DND-41 (cell line): ENCODE data around the gene CBX1.

ENCODE experiments used
- ATAC-seq: fragments of 200-7000 bp; cut with Tn5 transposase; 3 replicates; pipeline ENCODE4 v1.9.1; 2021; ENCODE audit warnings: low read depth; ENCODE audit not compliant: insufficient read depth
- DNase-seq: peaks from one replicate; pipeline ENCODE4 v3.0.0-alpha.2; 2020
- H2AFZ ChIP-seq: 2 replicates; pipeline ENCODE4 v1.6.0; 2012; ENCODE audit warnings: low read depth, low read length
- H3K27ac ChIP-seq: 2 replicates; pipeline ENCODE4 v1.5.1; 2012; ENCODE audit warnings: low read length, inconsistent platforms
- H3K27me3 ChIP-seq: fragments of 200-600 bp; sonication (generic); 2 replicates; pipeline ENCODE4 v1.6.0; 2012; ENCODE audit warnings: low read length, mild to moderate bottlenecking, inconsistent platforms; ENCODE audit not compliant: insufficient read depth, poor library complexity
- H3K36me3 ChIP-seq: 2 replicates; pipeline ENCODE4 v1.5.1; 2012; ENCODE audit warnings: low read length, inconsistent platforms; ENCODE audit not compliant: insufficient read depth
- H3K4me1 ChIP-seq: 2 replicates; pipeline ENCODE4 v1.5.1; 2012; ENCODE audit warnings: mild to moderate bottlenecking, low read length; ENCODE audit not compliant: insufficient read depth
- H3K4me2 ChIP-seq: 2 replicates; pipeline ENCODE4 v1.6.0; 2012; ENCODE audit warnings: mild to moderate bottlenecking, moderate library complexity, low read length, inconsistent platforms; ENCODE audit not compliant: insufficient read depth
- H3K4me3 ChIP-seq, 2 experiments: fragments of 200-600 bp in 1 of 2; shearing (Covaris generic) in 1 of 2; 2 replicates each; pipeline ENCODE4 v1.5.1; 2012 to 2016; ENCODE audit warnings: inconsistent platforms in 2 of 2, low read length in 2 of 2, mild to moderate bottlenecking in 2 of 2, low read depth in 1 of 2, moderate library complexity in 1 of 2
- H3K79me2 ChIP-seq: 2 replicates; pipeline ENCODE4 v1.6.0; 2012; ENCODE audit warnings: low read length, inconsistent platforms; ENCODE audit not compliant: insufficient read depth
- H3K9ac ChIP-seq: 2 replicates; pipeline ENCODE4 v1.6.0; 2012; ENCODE audit warnings: low read depth, mild to moderate bottlenecking, inconsistent platforms, low read length, moderate library complexity
- H3K9me3 ChIP-seq: 2 replicates; pipeline ENCODE4 v1.5.1; 2012; ENCODE audit warnings: low read length, moderate library complexity, mild to moderate bottlenecking, inconsistent platforms; ENCODE audit not compliant: insufficient read depth, severe bottlenecking
- H4K20me1 ChIP-seq: 2 replicates; pipeline ENCODE4 v1.6.0; 2012; ENCODE audit warnings: low read length; ENCODE audit not compliant: insufficient read depth
- CTCF ChIP-seq: IDR thresholded peaks from 2 replicates; pipeline ENCODE4 v1.5.1; 2012; ENCODE audit warnings: borderline replicate concordance, low read length, moderate library complexity, mild to moderate bottlenecking; ENCODE audit not compliant: poor library complexity, severe bottlenecking; ENCODE audit errors: extremely low read depth
- EZH2 ChIP-seq: IDR thresholded peaks from 3 replicates; pipeline ENCODE4 v1.6.1; 2012; ENCODE audit warnings: borderline replicate concordance, low read depth, mild to moderate bottlenecking, moderate library complexity, low read length, inconsistent platforms; ENCODE audit not compliant: severe bottlenecking

Gene CBX1

GRCh38 chr17:48028736-48029135 lies 72.5 kb downstream of the CBX1 start:
- no peak for ATAC-seq
- peaks cover 10% of the 10 kb centered on the region for H4K20me1 ChIP-seq
- H3K27ac ChIP-seq: no peak overlapping the region
- H3K4me2 ChIP-seq: no peak overlapping the region
- DNase-seq: no peak
- H3K4me3 ChIP-seq: no peak overlapping the region
- TF ChIP-seq EZH2 (no peak), CTCF (no peak)
- no peaks in the 10 kb centered on the region for H3K9me3 ChIP-seq
- H3K27me3 ChIP-seq: peaks cover 40% of the 10 kb centered on the region
- no peaks in the 10 kb centered on the region for H3K36me3 ChIP-seq
- no peak overlapping the region for H3K9ac ChIP-seq
- no peaks in the 10 kb centered on the region for H3K79me2 ChIP-seq
- peaks cover 28% of the 10 kb centered on the region for H3K4me1 ChIP-seq
- no peak overlapping the region for H2AFZ ChIP-seq

- TF ChIP-seq EZH2 (no peak), CTCF (no peak)
- Histone ChIP-seq H4K20me1 (peaks cover 10% of the 10 kb centered on the region), H3K36me3 (no peaks in the 10 kb centered on the region), H3K9me3 (no peaks in the 10 kb centered on the region), H3K4me3 (no peak overlapping the region), H3K4me2 (no peak overlapping the region), H3K27ac (no peak overlapping the region), H3K4me1 (peaks cover 30% of the 10 kb centered on the region), H3K79me2 (no peaks in the 10 kb centered on the region), H3K27me3 (peaks cover 38% of the 10 kb centered on the region), H2AFZ (no peak overlapping the region), H3K9ac (no peak overlapping the region)
- ATAC-seq (no peak), DNase-seq (no peak)
Observed at GRCh38 chr17:48027322-48027981, 73.8 kb downstream of the CBX1 start.

GRCh38 chr17:48026502-48027321 lies 74.6 kb downstream of the CBX1 start:
- DNase-seq (peak; percentile 78), ATAC-seq (peak; percentile 48)
- H3K4me2 ChIP-seq: no peak overlapping the region
- H3K27ac ChIP-seq: no peak overlapping the region
- no peak overlapping the region for H3K9ac ChIP-seq
- no peak overlapping the region for H3K4me3 ChIP-seq
- peaks cover 34% of the 10 kb centered on the region for H3K27me3 ChIP-seq
- no peaks in the 10 kb centered on the region for H3K36me3 ChIP-seq
- H3K4me1 ChIP-seq: peaks cover 30% of the 10 kb centered on the region
- H3K9me3 ChIP-seq: no peaks in the 10 kb centered on the region
- TF ChIP-seq EZH2 (no peak), CTCF (peak; percentile 92)
- peaks cover 10% of the 10 kb centered on the region for H4K20me1 ChIP-seq
- H3K79me2 ChIP-seq: no peaks in the 10 kb centered on the region
- H2AFZ ChIP-seq: no peak overlapping the region
